Epithelial cell of alveolus of lung (primary cell): ENCODE measurements around the gene PDZD11. TPM values are rescaled to one million over a fixed set of nuclear protein-coding genes. Genes with fewer than 3 reads are reported as not detected.

ENCODE experiments used
- total RNA-seq: library from RNA; depleted of rRNA; stranded (reverse); fragments of >200 nt; gene quantifications from 2 replicates; pipeline ENCODE4 v1.2.1, GENCODE V29; 2015

PDZD11 gene, protein sequence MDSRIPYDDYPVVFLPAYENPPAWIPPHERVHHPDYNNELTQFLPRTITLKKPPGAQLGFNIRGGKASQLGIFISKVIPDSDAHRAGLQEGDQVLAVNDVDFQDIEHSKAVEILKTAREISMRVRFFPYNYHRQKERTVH
- total RNA-seq, result 45.1 and 67.9 TPM in 2 replicates

GRCh38 chrX:70289793-70290770, at the start of gene PDZD11, which contains the start of gene KIF4A:
PDZD11 (minus strand) TSS chrX:70289927; CDS start chrX:70289341, 586 bp downstream.
KIF4A (plus strand) TSS chrX:70290104; CDS start chrX:70290459, 355 bp downstream.

GRCh38 chrX:70281951-70282350, 7.8 kb downstream of the PDZD11 start, which contains the start of gene RAB41:
RAB41 (plus strand) TSS chrX:70282172; CDS start chrX:70282218, 46 bp downstream.

DNA sequence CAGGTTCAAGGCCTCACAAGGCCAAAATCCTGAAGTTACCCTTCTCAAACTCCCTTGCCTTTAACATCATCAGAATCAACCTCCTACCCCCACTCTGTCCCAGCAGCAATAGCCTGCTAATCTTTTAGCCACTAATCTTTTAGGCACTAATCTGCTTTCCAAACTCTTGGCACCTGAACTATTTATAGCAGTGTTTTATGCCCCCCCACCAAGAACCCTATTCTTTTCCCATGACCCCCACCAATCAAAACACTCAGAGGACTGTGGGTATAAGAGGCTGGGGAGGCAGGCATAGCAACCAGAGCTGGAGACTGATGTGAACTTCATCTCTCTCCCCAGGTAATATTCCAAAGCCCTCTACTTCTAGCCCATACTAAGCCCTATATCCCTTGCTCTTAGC, 21.7 kb downstream of the PDZD11 start, which contains the start of gene ARR3:
ARR3 (plus strand) TSS at position 301 of the 400 bp plus-strand sequence. CDS start 1,052 bp downstream, outside the sequence.

GRCh38 chrX:70260104-70260503, 29.6 kb downstream of the PDZD11 start, which contains the start of gene P2RY4:
P2RY4 (minus strand) TSS chrX:70260204; CDS start chrX:70259624, 580 bp downstream.

Other genes starting within 250 kb of the PDZD11 start
- not detected in 2 replicates for gene AWAT2, start 240.0 kb downstream of the PDZD11 start, total RNA-seq
- gene OTUD6A, start 227.5 kb downstream of the PDZD11 start, total RNA-seq, result not detected in 2 replicates
- 56.8 and 92.4 TPM in 2 replicates for gene IGBP1, start 156.5 kb downstream of the PDZD11 start, total RNA-seq
- gene DGAT2L6, start 112.4 kb downstream of the PDZD11 start, total RNA-seq, result not detected in 2 replicates
- gene AWAT1, start 55.3 kb downstream of the PDZD11 start, total RNA-seq, result not detected in 2 replicates
- 0.13 TPM in 1 of 2 replicates, not detected in the other for gene P2RY4, start 29.7 kb downstream of the PDZD11 start, total RNA-seq
- gene ARR3, start 21.6 kb downstream of the PDZD11 start, total RNA-seq, result not detected in 2 replicates
- not detected in 2 replicates for gene RAB41, start 7.8 kb downstream of the PDZD11 start, total RNA-seq
- 6.8 and 11.5 TPM in 2 replicates for gene KIF4A, start 177 bp upstream of the PDZD11 start, total RNA-seq
- gene GDPD2, start 133.4 kb upstream of the PDZD11 start, total RNA-seq, result not detected in 2 replicates
- gene DLG3, start 154.9 kb upstream of the PDZD11 start, total RNA-seq, result 14.7 and 26.3 TPM in 2 replicates